Fibroblast of pulmonary artery (primary cell): Measurements from ENCODE around the gene LMBR1L.

Experiments used
- DNase-seq: peaks from one replicate; pipeline ENCODE4 v3.0.0-alpha.2; 2010; ENCODE audit warnings: low read depth
- H3K4me3 ChIP-seq: replicated peaks from 2 replicates; pipeline ENCODE4 v1.5.1; 2011; ENCODE audit warnings: low read depth, mild to moderate bottlenecking, control low read depth, low read length, moderate library complexity
- TF ChIP-seq, protein P1 (sequence below): IDR thresholded peaks from 2 replicates; pipeline ENCODE4 v1.5.1; 2011; ENCODE audit warnings: mild to moderate bottlenecking, control low read depth, low read length, inconsistent platforms; ENCODE audit errors: missing control alignments

Gene LMBR1L, protein sequence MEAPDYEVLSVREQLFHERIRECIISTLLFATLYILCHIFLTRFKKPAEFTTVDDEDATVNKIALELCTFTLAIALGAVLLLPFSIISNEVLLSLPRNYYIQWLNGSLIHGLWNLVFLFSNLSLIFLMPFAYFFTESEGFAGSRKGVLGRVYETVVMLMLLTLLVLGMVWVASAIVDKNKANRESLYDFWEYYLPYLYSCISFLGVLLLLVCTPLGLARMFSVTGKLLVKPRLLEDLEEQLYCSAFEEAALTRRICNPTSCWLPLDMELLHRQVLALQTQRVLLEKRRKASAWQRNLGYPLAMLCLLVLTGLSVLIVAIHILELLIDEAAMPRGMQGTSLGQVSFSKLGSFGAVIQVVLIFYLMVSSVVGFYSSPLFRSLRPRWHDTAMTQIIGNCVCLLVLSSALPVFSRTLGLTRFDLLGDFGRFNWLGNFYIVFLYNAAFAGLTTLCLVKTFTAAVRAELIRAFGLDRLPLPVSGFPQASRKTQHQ

DNA sequence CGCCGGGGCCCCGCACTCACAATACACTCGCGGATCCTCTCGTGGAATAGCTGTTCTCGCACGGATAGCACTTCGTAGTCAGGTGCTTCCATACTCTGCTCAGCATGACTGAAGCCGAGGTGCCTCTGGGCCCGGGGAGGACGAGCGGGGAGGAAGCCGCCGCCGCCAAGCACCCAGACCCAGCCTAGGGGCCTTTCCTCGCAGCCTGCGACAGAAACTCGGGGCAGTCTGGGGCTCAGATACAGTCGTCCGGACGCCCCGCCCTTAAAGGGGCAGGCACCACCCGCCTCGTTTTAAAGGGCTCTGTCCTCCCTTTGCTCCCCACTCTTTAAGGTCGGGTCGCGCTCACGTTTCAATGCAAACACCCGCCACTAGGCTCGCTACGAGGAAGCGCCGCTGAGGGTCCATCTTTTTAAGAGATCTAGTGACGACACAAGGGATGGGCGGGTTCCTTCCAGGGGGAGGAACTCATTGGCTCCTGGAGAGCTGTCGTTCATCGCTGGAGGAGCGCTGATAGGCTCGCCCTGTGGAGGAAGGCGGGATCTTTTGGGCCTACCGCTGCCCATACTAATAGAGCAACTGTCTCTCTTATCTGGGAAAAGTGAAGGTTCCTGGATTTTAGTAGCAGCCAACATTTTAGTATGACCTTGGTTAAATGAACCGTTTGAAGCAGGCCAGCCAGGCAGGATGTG is at the start of gene LMBR1L:
Gene LMBR1L, minus strand, starts transcription at position 384 of the 692 bp plus-strand sequence. Its CDS starts 292 bp downstream, at position 92.
- peak within 1 kb of the TSS; percentile 92 for H3K4me3 ChIP-seq
- peak; percentile 99 for DNase-seq
- TF ChIP-seq, protein P1, sequence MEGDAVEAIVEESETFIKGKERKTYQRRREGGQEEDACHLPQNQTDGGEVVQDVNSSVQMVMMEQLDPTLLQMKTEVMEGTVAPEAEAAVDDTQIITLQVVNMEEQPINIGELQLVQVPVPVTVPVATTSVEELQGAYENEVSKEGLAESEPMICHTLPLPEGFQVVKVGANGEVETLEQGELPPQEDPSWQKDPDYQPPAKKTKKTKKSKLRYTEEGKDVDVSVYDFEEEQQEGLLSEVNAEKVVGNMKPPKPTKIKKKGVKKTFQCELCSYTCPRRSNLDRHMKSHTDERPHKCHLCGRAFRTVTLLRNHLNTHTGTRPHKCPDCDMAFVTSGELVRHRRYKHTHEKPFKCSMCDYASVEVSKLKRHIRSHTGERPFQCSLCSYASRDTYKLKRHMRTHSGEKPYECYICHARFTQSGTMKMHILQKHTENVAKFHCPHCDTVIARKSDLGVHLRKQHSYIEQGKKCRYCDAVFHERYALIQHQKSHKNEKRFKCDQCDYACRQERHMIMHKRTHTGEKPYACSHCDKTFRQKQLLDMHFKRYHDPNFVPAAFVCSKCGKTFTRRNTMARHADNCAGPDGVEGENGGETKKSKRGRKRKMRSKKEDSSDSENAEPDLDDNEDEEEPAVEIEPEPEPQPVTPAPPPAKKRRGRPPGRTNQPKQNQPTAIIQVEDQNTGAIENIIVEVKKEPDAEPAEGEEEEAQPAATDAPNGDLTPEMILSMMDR: peak; percentile 44

DNA sequence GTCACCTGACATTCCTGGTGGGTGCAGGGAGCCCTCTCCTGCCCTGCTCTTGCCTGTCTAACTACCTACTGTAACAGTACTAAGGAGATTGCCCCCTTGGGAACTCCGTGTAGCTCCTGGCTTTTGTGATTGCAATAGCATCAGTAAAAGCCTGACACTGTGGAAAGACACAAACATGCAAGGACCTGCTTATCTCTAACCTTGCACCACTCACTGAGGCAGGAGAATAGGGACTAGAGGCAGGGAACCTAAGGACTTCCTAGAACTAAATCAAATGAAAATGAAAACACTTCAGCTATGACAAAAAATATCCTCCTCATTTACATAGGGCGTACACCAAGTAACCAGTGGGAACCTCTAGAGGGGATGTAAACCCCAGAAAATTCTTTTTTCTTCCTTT is 49.8 kb upstream of the LMBR1L start:
- DNase-seq: no peak
- H3K4me3 ChIP-seq: no peak overlapping the region
- TF ChIP-seq, protein P1: no peak

DNA sequence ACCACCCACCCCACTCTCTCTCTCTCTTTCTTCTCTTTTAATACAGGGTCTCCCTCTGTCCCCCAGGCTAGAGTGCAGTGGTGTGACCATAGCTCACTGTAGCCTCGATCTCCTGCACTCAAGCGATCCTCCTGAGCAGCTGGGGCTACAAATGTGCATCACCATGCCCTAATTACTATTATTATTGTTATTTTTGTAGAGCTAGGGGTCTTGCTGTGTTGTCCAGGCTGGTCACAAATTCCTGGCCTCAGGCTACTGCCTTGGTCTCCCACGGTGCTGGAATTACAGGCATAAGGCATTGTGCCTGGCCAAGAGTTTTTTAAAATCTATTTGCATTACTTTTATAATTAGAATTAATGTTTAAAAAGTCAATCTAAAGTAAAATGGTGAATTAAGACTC is 43.6 kb upstream of the LMBR1L start:
- no peak for DNase-seq
- TF ChIP-seq, protein P1: no peak
- H3K4me3 ChIP-seq: no peak overlapping the region

DNA sequence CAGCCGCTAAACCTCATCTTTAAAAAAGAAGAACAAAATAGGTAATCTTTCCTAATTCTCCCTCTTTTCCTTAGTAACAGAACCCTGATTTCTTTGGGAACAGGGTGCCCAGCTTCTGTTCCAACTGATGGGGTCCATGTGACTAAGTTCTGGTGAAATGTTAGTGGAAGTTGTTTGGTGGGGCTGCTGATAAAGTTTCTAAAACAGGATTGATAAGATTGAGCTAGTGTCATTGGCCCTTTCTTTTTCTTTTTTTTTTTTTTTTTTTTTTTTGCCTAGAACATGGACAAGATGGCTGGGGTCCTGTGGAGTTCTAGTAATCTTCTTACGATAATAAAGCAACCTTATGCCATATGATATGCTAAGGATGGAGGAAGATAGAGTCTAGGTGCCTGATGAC is 36.7 kb upstream of the LMBR1L start:
- TF ChIP-seq, protein P1: no peak
- H3K4me3 ChIP-seq: no peak overlapping the region
- no peak for DNase-seq

DNA sequence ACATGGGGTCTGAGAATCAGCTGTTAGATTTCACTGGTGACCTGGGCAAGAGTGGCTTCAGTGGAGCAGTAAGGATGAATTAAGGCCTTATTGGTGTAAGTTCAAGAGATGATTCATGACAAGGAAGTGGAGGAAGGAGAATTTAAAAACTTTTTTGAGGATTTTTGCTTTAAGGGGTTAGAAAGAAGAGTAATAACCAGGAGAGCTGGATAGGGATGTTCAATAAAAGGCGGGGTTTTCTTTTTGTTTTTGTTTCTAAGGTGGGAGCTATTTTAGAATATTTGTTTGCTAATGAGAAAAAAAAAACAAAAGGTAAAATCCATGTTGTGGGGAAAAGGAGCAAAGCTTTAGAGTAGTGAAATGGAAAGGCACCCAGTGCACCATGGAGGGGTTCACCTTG is 35.8 kb upstream of the LMBR1L start:
- TF ChIP-seq, protein P1: no peak
- no peak for DNase-seq
- no peak overlapping the region for H3K4me3 ChIP-seq

DNA sequence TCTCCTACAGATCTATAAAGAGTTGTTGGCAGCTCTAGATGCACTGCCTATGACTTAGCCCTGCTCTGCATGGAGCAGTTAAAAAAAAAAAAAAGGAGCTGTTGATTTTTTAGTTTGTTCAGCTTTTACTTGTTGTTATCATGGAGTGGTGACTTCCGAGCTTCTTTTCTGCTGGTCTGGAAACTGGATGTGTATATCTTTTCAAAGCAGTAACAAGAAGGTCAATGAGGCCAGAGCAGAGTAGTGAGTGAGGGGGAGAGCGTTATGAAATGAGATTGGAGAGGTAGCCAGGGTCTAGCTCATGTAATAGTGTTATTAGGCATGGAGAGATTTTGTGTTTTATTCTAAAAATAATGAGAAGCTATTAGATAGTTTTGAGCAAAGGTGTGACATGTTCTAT is 33.7 kb upstream of the LMBR1L start:
- H3K4me3 ChIP-seq: no peak overlapping the region
- TF ChIP-seq, protein P1: no peak
- no peak for DNase-seq
